IMR-90 (cell line): ENCODE measurements around the gene PHF21A. TPM values are rescaled to one million over a fixed set of nuclear protein-coding genes. Genes with fewer than 3 reads are reported as not detected.

Experiments used
- ATAC-seq: fragments of 200-7000 bp; cut with Tn5 transposase; 2 replicates; pipeline ENCODE4 v1.9.1; 2020; ENCODE audit warnings: low read depth, mild to moderate bottlenecking, moderate library complexity
- BruUV-seq: library from RNA; stranded (reverse); fragments of 400-500 nt; replicated peaks from 2 replicates; lab custom pipeline; 2021; lab: Mats Ljungman, UMichigan
- CTCF ChIA-PET: fragments of 300-600 bp; formaldehyde crosslinking; extraction: SDS; loops from one replicate; lab custom pipeline; 2021; ENCODE audit warnings: antibody characterized with exemption; lab: Yijun Ruan, JAX
- POLR2A ChIA-PET: fragments of 300-600 bp; sonication (Branson Sonifier 250); formaldehyde crosslinking; loops from one replicate; lab custom pipeline; 2022; ENCODE audit warnings: antibody characterized with exemption; ENCODE audit not compliant: unreplicated experiment; lab: Charles Lee
- DNase-seq: peaks from one replicate; pipeline ENCODE4 v3.0.0; 2013
- H2AFZ ChIP-seq: replicated peaks from 2 replicates; pipeline ENCODE3; 2013; ENCODE audit warnings: low read length, mild to moderate bottlenecking; ENCODE audit not compliant: poor library complexity
- H2AK5ac ChIP-seq: 2 replicates; pipeline ENCODE4 v1.6.1; 2013; ENCODE audit warnings: low read depth, low read length, inconsistent platforms
- H2AK9ac ChIP-seq: replicated peaks from 2 replicates; pipeline ENCODE3; 2013; ENCODE audit warnings: mild to moderate bottlenecking, low read depth, low read length, moderate library complexity; ENCODE audit not compliant: poor library complexity
- H2BK120ac ChIP-seq: 2 replicates; pipeline ENCODE4 v1.6.1; 2013; ENCODE audit warnings: low read depth, low read length, inconsistent platforms
- H2BK15ac ChIP-seq: 3 replicates; pipeline ENCODE4 v1.6.1; 2013; ENCODE audit warnings: low read depth, low read length, inconsistent platforms
- H2BK20ac ChIP-seq: 2 replicates; pipeline ENCODE4 v1.6.1; 2013; ENCODE audit warnings: low read depth, mild to moderate bottlenecking, inconsistent platforms, low read length, moderate library complexity
- H2BK5ac ChIP-seq: 2 replicates; pipeline ENCODE4 v1.6.1; 2013; ENCODE audit warnings: mild to moderate bottlenecking, low read depth, low read length, inconsistent platforms; ENCODE audit not compliant: poor library complexity, severe bottlenecking
- H3K14ac ChIP-seq: replicated peaks from 2 replicates; pipeline ENCODE4 v1.6.1; 2013; ENCODE audit warnings: low read depth, low read length, inconsistent platforms
- H3K18ac ChIP-seq: 2 replicates; pipeline ENCODE4 v1.6.1; 2013; ENCODE audit warnings: low read depth, low read length, control low read depth
- H3K23ac ChIP-seq: 2 replicates; pipeline ENCODE4 v1.6.1; 2013; ENCODE audit warnings: low read depth, low read length, inconsistent platforms
- H3K27ac ChIP-seq: 2 replicates; pipeline ENCODE4 v1.5.1; 2013; ENCODE audit warnings: mild to moderate bottlenecking, control low read depth, low read length; ENCODE audit not compliant: insufficient read depth
- H3K27me3 ChIP-seq: 2 replicates; pipeline ENCODE4 v1.6.1; 2013; ENCODE audit warnings: low read length; ENCODE audit not compliant: control insufficient read depth, insufficient read depth
- H3K36me3 ChIP-seq: 2 replicates; pipeline ENCODE4 v1.6.1; 2013; ENCODE audit warnings: low read length, mixed read lengths; ENCODE audit not compliant: control insufficient read depth, insufficient read depth
- H3K4ac ChIP-seq: 2 replicates; pipeline ENCODE4 v1.6.1; 2013; ENCODE audit warnings: low read depth, low read length, inconsistent platforms
- H3K4me1 ChIP-seq: 2 replicates; pipeline ENCODE4 v1.6.1; 2013; ENCODE audit warnings: low read length, mixed read lengths; ENCODE audit not compliant: control insufficient read depth, insufficient read depth
- H3K4me2 ChIP-seq: 2 replicates; pipeline ENCODE4 v1.6.1; 2013; ENCODE audit warnings: low read depth, mild to moderate bottlenecking, control low read depth, low read length, moderate library complexity
- H3K4me3 ChIP-seq: 2 replicates; pipeline ENCODE4 v1.5.1; 2013; ENCODE audit warnings: low read depth, mild to moderate bottlenecking, control low read depth, low read length, moderate library complexity; ENCODE audit not compliant: insufficient read depth
- H3K56ac ChIP-seq: 2 replicates; pipeline ENCODE4 v1.6.1; 2013; ENCODE audit warnings: low read length, inconsistent platforms; ENCODE audit not compliant: insufficient read depth; ENCODE audit errors: extremely low read depth
- H3K79me1 ChIP-seq, 2 experiments: 2 replicates each; pipeline ENCODE4 v1.6.1; 2013; ENCODE audit warnings: low read length in 2 of 2, inconsistent platforms in 1 of 2, low read depth in 1 of 2
- H3K9ac ChIP-seq: 2 replicates; pipeline ENCODE4 v1.6.1; 2013; ENCODE audit warnings: low read depth, low read length, control low read depth
- H3K9me1 ChIP-seq: 2 replicates; pipeline ENCODE4 v1.6.1; 2013; ENCODE audit warnings: low read length, inconsistent platforms; ENCODE audit not compliant: insufficient read depth
- H3K9me3 ChIP-seq: 2 replicates; pipeline ENCODE4 v1.6.1; 2013; ENCODE audit warnings: low read length; ENCODE audit not compliant: control insufficient read depth, insufficient read depth
- H4K20me1 ChIP-seq: 2 replicates; pipeline ENCODE4 v1.6.1; 2013; ENCODE audit warnings: low read length, inconsistent platforms; ENCODE audit not compliant: insufficient read depth
- H4K5ac ChIP-seq: 2 replicates; pipeline ENCODE4 v1.6.1; 2013; ENCODE audit warnings: mild to moderate bottlenecking, low read depth, low read length, control low read depth
- H4K8ac ChIP-seq, 2 experiments: 2 replicates each; pipeline ENCODE4 v1.6.1; 2013; ENCODE audit warnings: low read depth in 2 of 2, low read length in 2 of 2, control low read depth in 1 of 2, inconsistent platforms in 1 of 2
- H4K91ac ChIP-seq: 2 replicates; pipeline ENCODE4 v1.6.1; 2013; ENCODE audit warnings: low read depth, low read length, inconsistent platforms; ENCODE audit not compliant: insufficient read depth
- BHLHE40 ChIP-seq: fragments of 150-350 bp; IDR thresholded peaks from 2 replicates; pipeline ENCODE4 v1.6.1; 2016; ENCODE audit warnings: mild to moderate bottlenecking, low read depth, low read length
- CHD1 ChIP-seq: IDR thresholded peaks from 2 replicates; pipeline ENCODE4 v1.6.1; 2012; ENCODE audit warnings: low read depth, low read length, improper control_type of control experiment
- ELK1 ChIP-seq: fragments of 150-350 bp; IDR thresholded peaks from 2 replicates; pipeline ENCODE4 v1.6.1; 2016; ENCODE audit warnings: low read depth, mild to moderate bottlenecking, low read length, moderate library complexity, borderline replicate concordance
- FOS ChIP-seq: fragments of 150-350 bp; IDR thresholded peaks from 2 replicates; pipeline ENCODE4 v1.6.1; 2016; ENCODE audit warnings: low read depth, low read length
- MAFK ChIP-seq: IDR thresholded peaks from 2 replicates; pipeline ENCODE4 v1.6.1; 2012; ENCODE audit warnings: low read depth, low read length, improper control_type of control experiment
- NFE2L2 ChIP-seq: fragments of 150-350 bp; IDR thresholded peaks from 2 replicates; pipeline ENCODE4 v1.6.1; 2016; ENCODE audit warnings: low read depth, mild to moderate bottlenecking, low read length
- POLR2A ChIP-seq: IDR thresholded peaks from 2 replicates; pipeline ENCODE4 v1.6.1; 2012; ENCODE audit warnings: mild to moderate bottlenecking, low read depth, low read length
- RAD21 ChIP-seq: IDR thresholded peaks from 2 replicates; pipeline ENCODE4 v1.6.1; 2012; ENCODE audit warnings: low read length, improper control_type of control experiment
- RCOR1 ChIP-seq: IDR thresholded peaks from 2 replicates; pipeline ENCODE4 v1.6.1; 2012; ENCODE audit warnings: mild to moderate bottlenecking, low read length, improper control_type of control experiment; ENCODE audit not compliant: insufficient replicate concordance
- RFX5 ChIP-seq: IDR thresholded peaks from 2 replicates; pipeline ENCODE4 v1.8.0; 2012; ENCODE audit warnings: low read depth, mild to moderate bottlenecking, low read length, moderate library complexity
- USF2 ChIP-seq: fragments of 150-350 bp; IDR thresholded peaks from 2 replicates; pipeline ENCODE4 v1.6.1; 2017; ENCODE audit warnings: mild to moderate bottlenecking, antibody characterized with exemption, low read length, low read depth
- WGBS, 2 experiments: methylation state at CpG; one replicate each; pipeline versions ENCODE4 v1.1.5 to v1.1.7; 2013; ENCODE audit warnings: missing lambda C conversion rate in 2 of 2; ENCODE audit not compliant: insufficient read length in 1 of 2; ENCODE audit errors: extremely low coverage in 2 of 2; 5-methylcytosine and 5-hydroxymethylcytosine counted together
- dilution Hi-C: fragments of 300-500 bp; cut with HindIII; formaldehyde crosslinking; loops from one replicate; pipeline ENCODE4 v1.14.3; 2018; ENCODE audit warnings: low sequenced_read_pairs; ENCODE audit not compliant: unreplicated experiment
- in situ Hi-C: fragments of 300-500 bp; cut with MboI; formaldehyde crosslinking; loops from 3 replicates; pipeline ENCODE4 v1.14.3; 2019; ENCODE audit warnings: low sequenced_read_pairs, inconsistent platforms, mixed read lengths
- intact Hi-C: fragments of 100-400 bp; cut with micrococcal nuclease; formaldehyde crosslinking; loops from 2 replicates; pipeline ENCODE4 v1.10.0; 2022
- polyA plus RNA-seq, 3 experiments: library from polyadenylated mRNA; depleted of rRNA; stranded (reverse); fragments of >200 nt; gene quantifications; 2 replicates each; pipeline ENCODE4 v1.2.3, GENCODE V29; 2012; ENCODE audit warnings: low replicate concordance in 1 of 3
- total RNA-seq: library from RNA; depleted of rRNA; stranded (reverse); fragments of >200 nt; gene quantifications from 2 replicates; pipeline ENCODE4 v1.2.3, GENCODE V29; 2012

PHF21A gene
- total and polyA plus RNA-seq, 2 of the 4 experiments (the other 2 are of a cell fraction), result 9.0 to 20.6 TPM

- Histone ChIP-seq H3K9me1 (no peaks in the 10 kb centered on the region), H3K27ac (no peak overlapping the region), H3K4me1 (no peaks in the 10 kb centered on the region), H3K27me3 (no peaks in the 10 kb centered on the region), H3K79me1 (peaks cover 0 to 5% of the 10 kb centered on the region in 2 experiments; a peak in 2 of 4 replicates), H3K9ac (no peak overlapping the region), H2BK5ac (no peak overlapping the region), H4K8ac (no peak overlapping the region), H4K5ac (no peak overlapping the region), H3K18ac (no peak overlapping the region), H2BK120ac (no peak overlapping the region), H3K14ac (no peak overlapping the region), H4K91ac (no peak overlapping the region), H2AK9ac (no peak overlapping the region), H2BK15ac (no peak overlapping the region), H3K9me3 (no peaks in the 10 kb centered on the region), H2BK20ac (no peak overlapping the region), H3K36me3 (peaks cover 26% of the 10 kb centered on the region), H3K23ac (no peak overlapping the region), H4K20me1 (0 out of 2 replicates have a peak, but pooled peaks cover 4% of the 10 kb centered on the region), H3K56ac (no peak overlapping the region), H2AK5ac (no peak overlapping the region), H2AFZ (no peak overlapping the region), H3K4me2 (no peak overlapping the region), H3K4ac (no peak overlapping the region), H3K4me3 (no peak overlapping the region)
- TF ChIP-seq USF2, result no peak
- no peak for TF ChIP-seq MAFK
- TF ChIP-seq BHLHE40, result no peak
- no peak for TF ChIP-seq ELK1
- TF ChIP-seq POLR2A, result no peak
- TF ChIP-seq RFX5, result no peak
- no peak for TF ChIP-seq RAD21
- no peak for TF ChIP-seq FOS
- TF ChIP-seq RCOR1, result no peak
- TF ChIP-seq CHD1, result no peak
- no peak for TF ChIP-seq NFE2L2
- CTCF ChIA-PET, result no interaction called here
- POLR2A ChIA-PET, result no interaction called here
- no TSS peak for BruUV-seq
- intact Hi-C loops (no loop called here), in situ Hi-C loops (no loop called here), dilution Hi-C loops (no loop called here)
- 78% methylated on average over 9 of the region's 32 CpGs; no CpG with 5 or more reads in 1 of the 2 experiments for WGBS, 2 experiments
- DNase-seq, result no peak
- no peak for ATAC-seq
Observed at GRCh38 chr11:45909594-45910475, 211.4 kb downstream of the PHF21A start.
